GM19240 (cell line): ENCODE measurements around the gene AGPS.
A peak's percentile ranks its signal among the peaks of the same experiment; 100 is the strongest.
"Not testable (repeated sequence)": the region's sequence is repeated elsewhere in the genome, so short reads cannot be mapped to it uniquely, and the experiment has no call there.

Source experiments
- DNase-seq: peaks from one replicate; pipeline ENCODE4 v3.0.0; 2011; ENCODE audit warnings: low spot score; ENCODE audit not compliant: insufficient read length

Gene AGPS

DNA sequence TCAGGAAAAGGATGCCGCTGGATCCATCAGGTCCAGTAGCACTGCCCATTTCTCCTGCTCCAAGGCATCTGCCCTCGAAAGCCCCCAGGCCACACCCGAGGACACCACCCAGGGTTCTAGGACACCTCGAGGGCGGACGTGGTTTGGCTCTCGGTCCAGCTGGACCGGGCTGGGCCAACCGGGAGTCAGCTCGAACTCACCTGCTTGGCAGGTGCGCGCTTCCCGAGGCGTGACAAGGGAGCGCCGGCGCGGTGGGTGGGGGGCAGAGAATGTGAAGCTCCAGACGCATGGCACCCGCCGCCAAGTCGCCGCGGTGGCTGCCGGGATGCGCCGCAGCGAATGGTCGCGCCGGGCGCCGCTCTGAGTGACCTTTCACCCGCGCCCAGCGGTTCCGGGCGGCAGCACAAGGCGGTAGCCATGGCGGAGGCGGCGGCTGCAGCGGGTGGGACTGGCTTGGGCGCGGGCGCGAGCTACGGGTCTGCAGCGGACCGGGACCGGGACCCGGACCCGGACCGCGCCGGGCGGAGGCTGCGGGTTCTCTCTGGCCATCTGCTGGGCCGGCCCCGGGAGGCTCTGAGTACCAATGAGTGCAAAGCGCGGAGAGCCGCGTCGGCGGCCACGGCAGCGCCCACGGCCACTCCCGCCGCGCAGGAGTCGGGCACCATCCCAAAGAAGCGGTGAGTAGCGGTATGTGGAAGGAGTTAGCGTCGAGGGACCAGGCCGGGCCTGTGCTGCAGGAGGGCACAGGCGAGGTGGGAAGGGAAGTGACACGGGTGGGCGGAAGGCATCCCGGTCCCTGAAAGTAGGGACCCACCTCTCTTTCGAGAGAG lies at the start of gene AGPS:
AGPS (plus strand) TSS at position 401 of the 830 bp plus-strand sequence; CDS start at position 418, 17 bp downstream.
- peak; percentile 47 for DNase-seq

- DNase-seq = no peak
These were observed 48.8 kb upstream of the AGPS start for GRCh38 chr2:177343773-177344172.

- DNase-seq = no peak
These were observed 48.3 kb upstream of the AGPS start for GRCh38 chr2:177344316-177344715.

DNA sequence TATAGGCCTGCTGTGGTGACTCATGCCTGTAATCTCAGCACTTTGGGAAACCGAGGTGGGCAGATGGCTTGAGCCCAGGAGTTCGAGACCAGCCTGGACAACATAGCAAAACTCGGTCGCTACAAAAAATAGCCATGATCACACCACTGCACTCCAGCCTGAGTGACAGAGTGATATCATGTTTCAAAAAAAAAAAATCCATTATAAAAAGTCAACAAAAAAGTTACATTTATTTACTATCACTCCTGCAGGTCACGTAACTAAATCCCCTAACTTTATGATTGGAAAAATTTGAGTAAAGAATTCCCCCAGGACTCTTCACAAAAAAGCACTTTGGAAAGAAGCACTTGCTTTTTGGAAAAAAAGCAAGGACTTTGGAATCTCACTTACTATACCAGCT lies 46.4 kb upstream of the AGPS start:
- DNase-seq = no peak

DNA sequence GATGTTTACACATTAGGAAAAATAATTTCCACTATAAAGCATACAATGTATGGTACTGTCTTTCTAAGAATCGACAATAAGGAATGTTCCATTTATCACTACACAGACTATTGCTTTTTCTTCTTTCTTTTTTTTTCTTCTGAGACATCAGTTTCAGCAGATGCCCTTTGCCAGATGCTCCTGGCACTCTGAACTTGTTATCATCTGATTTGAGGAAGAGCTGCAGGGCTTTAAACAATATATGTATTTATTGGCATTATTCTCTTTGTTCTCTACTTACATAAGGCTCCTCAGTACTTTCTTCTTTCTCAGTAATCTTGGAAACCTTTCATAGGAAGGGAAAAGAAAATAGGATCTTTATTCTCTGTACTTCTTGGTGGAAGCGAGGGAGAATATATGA lies 45.0 kb upstream of the AGPS start:
- DNase-seq = no peak

GRCh38 chr2:177348118-177348654 lies 44.4 kb upstream of the AGPS start:
- no peak for DNase-seq

DNA sequence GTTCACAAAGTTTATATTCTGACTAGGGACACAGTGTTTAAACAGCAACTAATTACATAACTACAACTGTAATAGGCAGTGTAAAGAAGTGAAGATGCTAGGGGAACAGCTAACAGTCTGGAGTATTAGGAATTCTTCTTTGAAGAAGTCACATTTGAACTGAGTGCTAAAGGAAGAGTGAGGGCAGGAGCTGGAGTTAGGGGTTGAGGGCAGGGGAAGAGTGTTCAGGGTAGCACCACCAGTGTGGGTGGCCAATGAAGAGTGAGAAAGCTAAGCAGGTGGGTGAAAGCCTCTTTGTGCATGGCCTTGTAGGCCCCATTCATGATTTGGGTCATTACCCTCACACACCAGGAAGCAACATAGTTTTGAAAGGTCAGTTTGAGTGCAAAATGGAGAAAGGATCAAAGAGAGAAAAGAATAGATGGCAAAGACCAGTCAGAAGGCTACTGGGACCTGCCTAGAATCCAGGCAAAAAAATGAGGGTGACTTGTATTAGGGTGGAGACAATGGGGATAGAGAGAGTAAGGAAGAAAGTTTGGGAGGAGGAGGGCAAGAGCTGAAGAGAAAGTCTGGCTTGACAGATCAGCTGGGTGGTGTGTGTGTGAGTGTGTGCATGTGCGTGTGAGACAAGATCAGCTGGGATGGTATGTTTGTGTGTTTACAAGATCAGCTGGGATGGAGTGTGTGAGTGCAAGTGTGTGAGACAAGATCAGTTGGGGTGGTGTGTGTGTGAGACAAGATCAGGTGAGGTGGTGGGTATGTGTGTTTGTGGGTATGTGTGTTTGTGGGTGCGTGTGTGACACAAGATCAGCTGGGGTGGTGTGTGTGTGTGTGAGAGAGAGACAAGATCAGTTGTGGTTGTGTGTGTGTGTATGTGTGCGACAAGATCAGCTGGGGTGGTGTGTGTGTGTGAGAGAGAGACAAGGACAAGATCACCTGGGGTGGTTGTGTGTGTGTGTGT lies 43.6 kb upstream of the AGPS start:
- DNase-seq = no peak

DNA sequence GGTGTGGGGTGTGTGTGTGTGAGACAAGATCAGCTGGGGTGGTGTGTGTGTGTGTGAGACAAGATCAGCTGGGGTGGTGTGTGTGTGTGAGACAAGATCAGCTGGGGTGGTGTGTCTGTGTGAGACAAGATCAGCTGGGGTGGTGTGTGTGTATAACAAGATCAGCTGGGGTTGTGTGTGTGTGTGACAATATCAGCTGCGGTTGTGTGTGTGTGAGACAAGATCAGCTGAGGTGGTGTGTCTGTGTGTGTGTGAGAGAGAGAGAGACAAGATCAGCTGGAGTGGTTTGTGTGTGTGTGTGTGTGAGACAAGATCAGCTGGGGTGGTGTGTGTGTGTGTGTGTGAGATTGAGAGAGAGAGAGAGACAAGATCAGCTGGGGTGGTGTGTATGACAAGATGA lies 41.9 kb upstream of the AGPS start:
- DNase-seq = not testable (repeated sequence)

GRCh38 chr2:177351121-177351520 lies 41.5 kb upstream of the AGPS start:
- DNase-seq = not testable (repeated sequence)

DNA sequence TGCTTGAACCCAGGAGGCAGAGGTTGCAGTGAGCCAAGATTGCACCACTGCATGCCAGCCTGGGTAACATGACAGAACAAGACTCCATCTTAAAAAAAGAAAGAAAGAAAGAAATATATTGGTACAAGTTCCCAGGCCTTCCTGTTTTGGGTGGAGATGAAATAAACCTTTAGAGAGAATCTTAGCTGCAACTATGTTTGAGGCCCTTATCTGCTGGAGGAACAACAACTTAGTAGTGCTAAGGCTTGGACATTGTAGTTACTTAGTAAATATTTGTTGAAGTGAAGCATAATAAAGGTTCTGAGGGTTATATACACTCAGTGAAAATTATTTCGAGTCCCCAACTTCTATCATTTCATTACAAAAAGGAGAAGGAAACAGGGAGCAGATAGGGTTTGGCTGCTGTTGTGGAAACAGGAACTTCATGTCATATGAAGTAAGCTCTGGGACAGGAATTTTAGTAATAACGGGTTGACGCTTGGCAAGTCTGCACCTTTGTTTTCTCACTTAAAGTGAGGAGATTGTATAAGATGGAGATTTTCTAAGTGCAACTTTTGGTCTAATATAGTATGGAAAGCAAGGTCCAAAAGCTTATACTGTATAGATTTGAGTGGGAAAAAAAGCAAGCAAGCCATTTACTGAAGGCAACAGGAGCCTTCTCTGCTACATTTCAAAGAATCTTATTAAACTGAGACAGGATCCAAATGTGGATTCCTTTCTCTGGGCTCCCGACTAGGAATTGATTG lies 40.0 kb upstream of the AGPS start:
- DNase-seq = no peak

DNA sequence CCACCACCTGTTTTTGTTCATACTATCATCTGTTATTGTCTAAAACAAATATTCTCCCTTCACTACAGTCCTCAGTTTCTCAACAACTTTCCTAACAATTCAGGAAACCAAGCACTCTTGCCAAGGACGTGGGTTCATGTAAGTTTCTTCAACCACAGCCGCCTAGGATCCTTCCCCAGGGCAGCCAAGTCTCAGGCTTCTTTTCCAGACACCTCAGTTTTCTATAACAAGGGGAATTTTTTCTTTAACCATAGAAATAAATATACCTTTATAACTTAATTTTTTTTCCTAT lies 39.4 kb upstream of the AGPS start:
- DNase-seq = no peak

DNA sequence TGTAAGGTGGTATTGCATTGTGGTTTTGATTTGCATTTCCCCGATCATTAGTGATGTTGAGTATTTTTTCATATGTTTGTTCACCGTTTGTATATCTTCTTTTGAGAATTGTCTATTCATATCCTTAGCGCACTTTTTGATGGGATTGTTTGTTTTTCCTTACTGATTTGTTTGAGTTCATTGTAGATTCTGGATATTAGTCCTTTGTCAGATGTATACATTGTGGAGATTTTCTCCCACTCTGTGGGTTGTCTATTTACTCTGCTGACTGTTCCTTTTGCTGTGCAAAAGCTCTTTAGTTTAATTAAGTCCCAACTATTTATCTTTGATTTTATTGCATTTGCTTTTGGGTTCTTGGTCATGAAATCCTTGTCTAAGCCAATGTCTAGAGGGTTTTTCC lies 38.0 kb upstream of the AGPS start:
- not testable (repeated sequence) for DNase-seq

- no peak for DNase-seq
These were observed 36.7 kb upstream of the AGPS start for GRCh38 chr2:177355874-177356273.

- DNase-seq = no peak
These were observed 32.6 kb upstream of the AGPS start for GRCh38 chr2:177359836-177360595.

GRCh38 chr2:177362499-177362898 lies 30.1 kb upstream of the AGPS start:
- no peak for DNase-seq

GRCh38 chr2:177363332-177363731 lies 29.2 kb upstream of the AGPS start:
- no peak for DNase-seq

DNA sequence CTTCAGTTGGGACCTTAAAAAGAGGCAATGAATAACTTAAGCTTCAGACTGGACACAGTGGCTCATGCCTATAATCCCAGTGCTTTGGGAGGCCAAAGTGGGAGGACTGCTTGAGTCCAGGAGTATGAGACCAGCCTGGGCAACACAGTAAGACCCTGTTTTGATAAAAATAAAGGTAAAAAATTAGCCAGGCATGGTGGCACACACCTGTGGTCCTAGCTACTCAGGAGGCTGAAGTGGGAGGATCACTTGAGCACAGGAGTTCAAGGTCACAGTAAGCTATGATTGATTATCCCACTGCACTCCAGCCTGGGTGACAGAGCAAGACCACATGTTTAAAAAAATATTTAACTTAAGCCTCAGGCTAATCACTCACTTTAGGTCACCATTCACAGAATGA lies 26.8 kb upstream of the AGPS start:
- DNase-seq = not testable (repeated sequence)

DNA sequence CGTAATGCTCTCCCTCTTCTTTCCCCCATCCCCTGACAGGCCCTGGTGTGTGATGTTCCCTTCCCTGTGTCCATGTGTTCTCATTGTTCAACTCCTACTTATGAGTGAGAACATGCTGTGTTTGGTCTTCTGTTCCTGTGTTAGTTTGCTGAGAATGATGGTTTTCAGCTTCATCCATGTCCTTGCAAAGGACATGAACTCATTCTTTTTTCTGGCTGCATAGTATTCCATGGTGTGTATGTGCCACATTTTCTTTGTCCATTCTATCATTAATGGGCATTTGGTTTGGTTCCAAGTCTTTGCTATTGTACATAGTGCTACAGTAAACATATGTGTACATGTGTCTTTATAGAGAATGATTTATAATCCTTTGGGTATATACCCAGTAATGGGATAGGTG lies 24.6 kb upstream of the AGPS start:
- not testable (repeated sequence) for DNase-seq

GRCh38 chr2:177379354-177379753 lies 13.2 kb upstream of the AGPS start:
- no peak for DNase-seq

DNA sequence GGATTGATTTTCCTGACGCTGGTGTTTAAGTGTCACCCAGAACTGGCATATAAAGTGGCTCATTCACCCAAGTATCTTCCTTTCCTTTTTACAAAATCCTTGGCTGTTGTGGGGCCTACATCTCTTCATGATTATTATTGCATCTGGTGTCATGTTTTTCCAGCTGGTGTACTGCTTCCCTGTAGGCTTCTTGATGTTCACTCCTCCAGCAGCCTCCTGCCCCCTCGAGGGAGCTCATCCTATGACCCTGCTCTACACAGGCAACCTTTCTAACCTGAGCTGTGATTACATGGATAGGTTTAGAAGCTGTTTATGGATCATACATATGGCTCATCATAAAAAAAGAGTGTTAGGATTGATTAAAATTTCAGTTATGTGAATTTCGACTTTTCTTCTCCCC lies 12.4 kb upstream of the AGPS start:
- no peak for DNase-seq

- DNase-seq = no peak
These were observed 8.6 kb upstream of the AGPS start for GRCh38 chr2:177383935-177384334.
